Measurements from ENCODE around the gene RASGRP3. TPM values are rescaled to one million over a fixed set of nuclear protein-coding genes. Genes with fewer than 3 reads are reported as not detected.
A peak's percentile ranks its signal among the peaks of the same experiment; 100 is the strongest.

Gene RASGRP3
- 1 to 10 TPM; 2.7 to 7.0 (median 4.4) TPM for total RNA-seq
- total RNA-seq (2013) = 5.7 TPM
- total RNA-seq = 2.0 to 36.7 (median 13.5) reads per million in 29 experiments

- H3K4me3 ChIP-seq (ENCODE audit: control insufficient read depth in 1 of 2, extremely low read depth in 1 of 2, low read length in 1 of 2) = peak within 1 kb of the TSS; percentile 69 to 95
- H3K4me1 Mint-ChIP-seq = peaks cover 36 to 53% (median 45%) of the 10 kb centered on the region in 3 donors
- H3K9me3 Mint-ChIP-seq = no peaks in the 10 kb centered on the region
- 6% methylated on average over 8 of the region's 18 CpGs for WGBS (ENCODE audit: insufficient coverage)
- peak within 1 kb of the TSS; percentile 98 to 99 for H3K27ac Mint-ChIP-seq
- no peaks in the 10 kb centered on the region for H3K36me3 ChIP-seq (ENCODE audit: control insufficient read depth in 2 of 2, extremely low read depth in 1 of 2, insufficient read depth in 1 of 2, low read length in 1 of 2)
- peak; percentile 41 to 80 (median 55) for DNase-seq
- peaks cover 14 to 16% of the 10 kb centered on the region in 2 experiments for H3K4me1 ChIP-seq (ENCODE audit: control insufficient read depth in 1 of 2, extremely low read depth in 1 of 2, insufficient read depth in 2 of 2, low read length in 2 of 2)
- no peaks in the 10 kb centered on the region for H3K27me3 ChIP-seq (replicated peaks in 1 of 2; ENCODE audit: control insufficient read depth in 2 of 2, extremely low read depth in 1 of 2, insufficient read depth in 2 of 2, low read length in 1 of 2)
- H3K27ac ChIP-seq (ENCODE audit: low read length) = peak within 1 kb of the TSS; percentile 93
- no peaks in the 10 kb centered on the region for H3K36me3 Mint-ChIP-seq
- ChIA-PET CTCF (interaction anchor here (0.6 to 3.0 kb wide), 17 partner anchors 9 to 619 kb away, joined by 3 to 39 read pairs (median 4); partner anchors contain the start of gene FAM98A (in 2 of the 2)), POLR2A (interaction anchor here in 1 of 2 donors (0.6 to 1.0 kb wide), 5 partner anchors 17 to 1092 kb away, joined by 4 to 6 read pairs (median 4); partner anchors contain the start of gene FAM98A)
- ATAC-seq (replicated peaks in 1 of 4) = peak; percentile 76 to 79 (median 78)
- peak within 1 kb of the TSS; percentile 89 to 96 (median 95) for H3K4me3 Mint-ChIP-seq
- H3K9me3 ChIP-seq = no peaks in the 10 kb centered on the region
- H3K27me3 Mint-ChIP-seq = no peaks in the 10 kb centered on the region
Observed at GRCh38 chr2:33476131-33476792, at the start of gene RASGRP3. Gene RASGRP3, plus strand, starts transcription at chr2:33476649. Its CDS starts 38,488 bp downstream, at chr2:33515137.

GRCh38 chr2:33426666-33427231 lies 49.7 kb upstream of the RASGRP3 start:
- no peaks in the 10 kb centered on the region for H3K36me3 Mint-ChIP-seq
- no peak for ATAC-seq (replicated peaks in 1 of 4)

GRCh38 chr2:33430077-33430476 lies 46.4 kb upstream of the RASGRP3 start:
- Mint-ChIP-seq H3K27me3 (peaks cover 8 to 16% of the 10 kb centered on the region in 2 donors), H3K4me1 (no peaks in the 10 kb centered on the region), H3K27ac (no peak overlapping the region), H3K9me3 (no peaks in the 10 kb centered on the region), H3K4me3 (no peak overlapping the region), H3K36me3 (no peaks in the 10 kb centered on the region)
- Histone ChIP-seq H3K27ac (ENCODE audit: low read length) (no peak overlapping the region), H3K4me1 (ENCODE audit: control insufficient read depth in 1 of 2, extremely low read depth in 1 of 2, insufficient read depth in 2 of 2, low read length in 2 of 2) (no peaks in the 10 kb centered on the region), H3K27me3 (replicated peaks in 1 of 2; ENCODE audit: control insufficient read depth in 2 of 2, extremely low read depth in 1 of 2, insufficient read depth in 2 of 2, low read length in 1 of 2) (no peaks in the 10 kb centered on the region), H3K9me3 (no peaks in the 10 kb centered on the region), H3K36me3 (ENCODE audit: control insufficient read depth in 2 of 2, extremely low read depth in 1 of 2, insufficient read depth in 1 of 2, low read length in 1 of 2) (no peaks in the 10 kb centered on the region), H3K4me3 (ENCODE audit: control insufficient read depth in 1 of 2, extremely low read depth in 1 of 2, low read length in 1 of 2) (no peak overlapping the region)
- WGBS (ENCODE audit: insufficient coverage) = no CpG with 5 or more reads among the region's 3 CpGs
- ChIA-PET CTCF (no interaction called here), POLR2A (no interaction called here)
- DNase-seq (no peak), ATAC-seq (replicated peaks in 1 of 4) (no peak)

More at GRCh38 chr2:33426666-33427231, 49.7 kb upstream of the RASGRP3 start:
- Histone ChIP-seq H3K36me3 (ENCODE audit: control insufficient read depth in 2 of 2, extremely low read depth in 1 of 2, insufficient read depth in 1 of 2, low read length in 1 of 2) (no peaks in the 10 kb centered on the region), H3K9me3 (no peaks in the 10 kb centered on the region), H3K4me1 (ENCODE audit: control insufficient read depth in 1 of 2, extremely low read depth in 1 of 2, insufficient read depth in 2 of 2, low read length in 2 of 2) (no peaks in the 10 kb centered on the region), H3K27me3 (replicated peaks in 1 of 2; ENCODE audit: control insufficient read depth in 2 of 2, extremely low read depth in 1 of 2, insufficient read depth in 2 of 2, low read length in 1 of 2) (no peaks in the 10 kb centered on the region), H3K4me3 (ENCODE audit: control insufficient read depth in 1 of 2, extremely low read depth in 1 of 2, low read length in 1 of 2) (no peak overlapping the region), H3K27ac (ENCODE audit: low read length) (no peak overlapping the region)
- no peak overlapping the region for H3K4me3 Mint-ChIP-seq
- ChIA-PET CTCF (interaction anchor here in 1 of 2 donors (0.9 kb wide), 1 partner anchor 157 kb away, joined by 3 read pairs; no protein-coding TSS in a partner anchor), POLR2A (no interaction called here)
- no peak for DNase-seq
- no peaks in the 10 kb centered on the region for H3K4me1 Mint-ChIP-seq
- peaks cover 7 to 8% of the 10 kb centered on the region in 2 donors for H3K27me3 Mint-ChIP-seq
- no CpG with 5 or more reads among the region's 3 CpGs for WGBS (ENCODE audit: insufficient coverage)
- no peak overlapping the region for H3K27ac Mint-ChIP-seq
- H3K9me3 Mint-ChIP-seq = no peaks in the 10 kb centered on the region

DNA sequence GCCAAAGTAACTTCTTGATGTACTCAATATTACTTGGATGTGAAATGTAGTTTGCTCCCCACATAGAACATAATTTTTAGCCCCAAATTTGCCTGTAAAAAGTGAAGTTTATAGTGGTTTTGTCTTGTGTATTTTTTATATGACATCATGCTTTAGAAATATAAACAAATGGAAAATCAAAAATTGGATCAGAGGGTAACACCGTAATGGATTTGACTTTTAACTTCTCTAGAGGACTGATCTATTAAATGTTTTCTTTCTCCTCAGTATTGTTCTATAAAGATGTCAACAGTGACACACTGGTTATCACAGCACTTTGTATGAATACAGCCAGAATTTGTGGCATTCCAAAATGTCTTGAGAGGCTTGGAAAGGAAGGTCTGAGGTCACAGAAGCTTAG lies 45.6 kb upstream of the RASGRP3 start:
- DNase-seq (no peak), ATAC-seq (replicated peaks in 1 of 4) (no peak)
- Mint-ChIP-seq H3K4me3 (no peak overlapping the region), H3K36me3 (no peaks in the 10 kb centered on the region), H3K4me1 (no peaks in the 10 kb centered on the region), H3K9me3 (no peaks in the 10 kb centered on the region), H3K27me3 (peaks cover 8 to 16% of the 10 kb centered on the region in 2 donors), H3K27ac (no peak overlapping the region)
- CTCF ChIA-PET = interaction anchor here in 1 of 2 donors (0.5 kb wide), 1 partner anchor 424 kb away, joined by 3 read pairs; no protein-coding TSS in a partner anchor
- WGBS (ENCODE audit: insufficient coverage) = no CpG with 5 or more reads among the region's 1 CpG
- POLR2A ChIA-PET = no interaction called here
- Histone ChIP-seq H3K4me3 (ENCODE audit: control insufficient read depth in 1 of 2, extremely low read depth in 1 of 2, low read length in 1 of 2) (no peak overlapping the region), H3K9me3 (no peaks in the 10 kb centered on the region), H3K27ac (ENCODE audit: low read length) (no peak overlapping the region), H3K4me1 (ENCODE audit: control insufficient read depth in 1 of 2, extremely low read depth in 1 of 2, insufficient read depth in 2 of 2, low read length in 2 of 2) (no peaks in the 10 kb centered on the region), H3K36me3 (ENCODE audit: control insufficient read depth in 2 of 2, extremely low read depth in 1 of 2, insufficient read depth in 1 of 2, low read length in 1 of 2) (no peaks in the 10 kb centered on the region), H3K27me3 (replicated peaks in 1 of 2; ENCODE audit: control insufficient read depth in 2 of 2, extremely low read depth in 1 of 2, insufficient read depth in 2 of 2, low read length in 1 of 2) (no peaks in the 10 kb centered on the region)

- CTCF ChIA-PET = no interaction called here
- H3K9me3 ChIP-seq = no peaks in the 10 kb centered on the region
Observed at GRCh38 chr2:33432871-33433270, 43.6 kb upstream of the RASGRP3 start.

DNA sequence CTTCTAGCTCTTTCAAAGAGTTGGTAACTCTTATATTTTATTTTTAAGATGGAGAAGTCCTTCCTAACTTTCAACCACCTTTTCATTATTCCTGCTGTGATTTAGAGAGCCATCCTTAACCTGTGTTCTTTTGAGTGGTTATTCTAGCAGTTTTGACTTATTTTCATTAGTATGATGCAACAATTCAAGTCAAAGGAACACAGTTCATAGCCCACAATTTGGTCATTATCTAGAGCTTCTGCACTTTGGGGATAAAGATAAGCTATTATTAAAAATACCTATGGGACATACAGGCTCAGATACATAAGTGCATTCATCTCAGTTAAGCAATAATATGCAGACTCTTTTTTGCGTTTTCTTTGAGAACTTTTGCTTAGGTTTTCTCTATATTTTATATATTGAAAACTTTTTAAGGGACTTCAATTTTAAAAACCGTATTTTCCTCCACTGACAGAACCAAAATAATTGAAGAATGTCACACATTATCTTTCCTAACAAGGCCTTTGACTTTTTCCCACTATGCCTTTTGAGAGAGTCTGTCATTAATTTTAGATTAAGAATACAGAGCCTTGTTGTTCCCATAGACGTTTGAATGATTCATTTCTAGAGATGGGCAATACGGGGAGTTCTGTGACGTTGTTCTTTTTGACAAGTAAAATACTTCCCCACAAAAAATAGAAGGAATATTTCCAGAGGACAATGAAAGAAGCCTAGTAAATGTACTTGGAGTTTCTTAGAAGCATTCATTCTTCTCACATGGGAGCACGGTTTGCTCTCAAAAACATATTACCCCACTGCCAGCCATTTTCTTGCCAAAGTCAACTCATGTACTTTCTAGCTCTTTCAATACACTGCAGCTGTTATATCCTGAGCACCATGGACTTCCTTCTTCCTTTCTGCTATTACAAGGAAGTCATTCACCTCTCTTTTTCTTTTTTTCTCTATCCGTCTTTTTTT lies 42.9 kb upstream of the RASGRP3 start:
- Mint-ChIP-seq H3K4me3 (no peak overlapping the region), H3K9me3 (no peaks in the 10 kb centered on the region), H3K27me3 (peaks cover 8 to 21% of the 10 kb centered on the region in 2 donors), H3K27ac (no peak overlapping the region), H3K4me1 (no peaks in the 10 kb centered on the region), H3K36me3 (no peaks in the 10 kb centered on the region)
- WGBS (ENCODE audit: insufficient coverage) = 90% methylated on average over 1 of the region's 7 CpGs
- ATAC-seq (replicated peaks in 1 of 4) = no peak
- Histone ChIP-seq H3K9me3 (no peaks in the 10 kb centered on the region), H3K27ac (ENCODE audit: low read length) (no peak overlapping the region), H3K36me3 (ENCODE audit: control insufficient read depth in 2 of 2, extremely low read depth in 1 of 2, insufficient read depth in 1 of 2, low read length in 1 of 2) (no peaks in the 10 kb centered on the region), H3K4me3 (ENCODE audit: control insufficient read depth in 1 of 2, extremely low read depth in 1 of 2, low read length in 1 of 2) (no peak overlapping the region), H3K4me1 (ENCODE audit: control insufficient read depth in 1 of 2, extremely low read depth in 1 of 2, insufficient read depth in 2 of 2, low read length in 2 of 2) (no peaks in the 10 kb centered on the region), H3K27me3 (replicated peaks in 1 of 2; ENCODE audit: control insufficient read depth in 2 of 2, extremely low read depth in 1 of 2, insufficient read depth in 2 of 2, low read length in 1 of 2) (no peaks in the 10 kb centered on the region)
- DNase-seq = no peak
- POLR2A ChIA-PET = no interaction called here
- CTCF ChIA-PET = interaction anchor here in 1 of 2 donors (0.6 to 1.0 kb wide), 2 partner anchors 57 to 150 kb away, joined by 3 read pairs; no protein-coding TSS in a partner anchor

More at GRCh38 chr2:33432871-33433270, 43.6 kb upstream of the RASGRP3 start:
- Mint-ChIP-seq H3K36me3 (no peaks in the 10 kb centered on the region), H3K9me3 (no peaks in the 10 kb centered on the region), H3K4me1 (no peaks in the 10 kb centered on the region), H3K27me3 (peaks cover 8 to 21% of the 10 kb centered on the region in 2 donors), H3K27ac (no peak overlapping the region), H3K4me3 (no peak overlapping the region)
- POLR2A ChIA-PET = no interaction called here
- ATAC-seq (replicated peaks in 1 of 4) (no peak), DNase-seq (no peak)
- no CpG with 5 or more reads among the region's 2 CpGs for WGBS (ENCODE audit: insufficient coverage)
- H3K36me3 ChIP-seq (ENCODE audit: control insufficient read depth in 2 of 2, extremely low read depth in 1 of 2, insufficient read depth in 1 of 2, low read length in 1 of 2) = no peaks in the 10 kb centered on the region
- no peak overlapping the region for H3K4me3 ChIP-seq (ENCODE audit: control insufficient read depth in 1 of 2, extremely low read depth in 1 of 2, low read length in 1 of 2)
- H3K27me3 ChIP-seq (replicated peaks in 1 of 2; ENCODE audit: control insufficient read depth in 2 of 2, extremely low read depth in 1 of 2, insufficient read depth in 2 of 2, low read length in 1 of 2) = no peaks in the 10 kb centered on the region
- H3K27ac ChIP-seq (ENCODE audit: low read length) = no peak overlapping the region
- H3K4me1 ChIP-seq (ENCODE audit: control insufficient read depth in 1 of 2, extremely low read depth in 1 of 2, insufficient read depth in 2 of 2, low read length in 2 of 2) = no peaks in the 10 kb centered on the region

Measured in T-cell (primary cell).